MG63 (cell line): ENCODE measurements around the gene BTBD6. TPM values are rescaled to one million over a fixed set of nuclear protein-coding genes. Genes with fewer than 3 reads are reported as not detected.
"Not testable (repeated sequence)": the region's sequence is repeated elsewhere in the genome, so short reads cannot be mapped to it uniquely, and the experiment has no call there.

Source experiments
- DNase-seq: peaks from one replicate; pipeline ENCODE4 v3.0.0-alpha.2; 2020
- H3K27me3 ChIP-seq: fragments of 250-450 bp; sonication (Bioruptor Pico); 2 replicates; pipeline ENCODE4 v1.5.1; 2020; ENCODE audit warnings: mild to moderate bottlenecking, moderate library complexity
- H3K36me3 ChIP-seq: fragments of 250-450 bp; sonication (Bioruptor Pico); 2 replicates; pipeline ENCODE4 v1.5.1; 2020; ENCODE audit warnings: mild to moderate bottlenecking, moderate library complexity
- H3K4me3 ChIP-seq: fragments of 250-450 bp; sonication (Bioruptor Pico); 2 replicates; pipeline ENCODE4 v1.5.1; 2020; ENCODE audit warnings: mild to moderate bottlenecking, moderate library complexity
- H3K9me3 ChIP-seq: fragments of 250-450 bp; sonication (Bioruptor Pico); 2 replicates; pipeline ENCODE4 v1.5.1; 2020; ENCODE audit warnings: mild to moderate bottlenecking, moderate library complexity
- total RNA-seq: library from RNA; depleted of rRNA; stranded (reverse); fragments of >200 nt; shearing (Covaris generic); gene quantifications from 2 replicates; pipeline ENCODE4 v1.2.3, GENCODE V29; 2014; ENCODE audit warnings: low replicate concordance; rRNA removed

Gene BTBD6
- total RNA-seq, 1 experiment from 2014 or later = 25.1 TPM

GRCh38 chr14:105290621-105291346 is 42.5 kb downstream of the BTBD6 start:
- Histone ChIP-seq H3K27me3 (no peaks in the 10 kb centered on the region), H3K36me3 (no peaks in the 10 kb centered on the region), H3K9me3 (no peaks in the 10 kb centered on the region), H3K4me3 (no peak overlapping the region)
- DNase-seq = no peak

GRCh38 chr14:105292826-105293711 is 44.7 kb downstream of the BTBD6 start:
- Histone ChIP-seq H3K9me3 (no peaks in the 10 kb centered on the region), H3K4me3 (no peak overlapping the region), H3K36me3 (no peaks in the 10 kb centered on the region), H3K27me3 (no peaks in the 10 kb centered on the region)
- no peak for DNase-seq

- H3K36me3 ChIP-seq = no peaks in the 10 kb centered on the region
- H3K27me3 ChIP-seq = no peaks in the 10 kb centered on the region
- no peaks in the 10 kb centered on the region for H3K9me3 ChIP-seq
- no peak overlapping the region for H3K4me3 ChIP-seq
- DNase-seq = no peak
Measured at GRCh38 chr14:105294142-105294597, 45.8 kb downstream of the BTBD6 start.

GRCh38 chr14:105297311-105297710 is 49.0 kb downstream of the BTBD6 start:
- not testable (repeated sequence) for H3K36me3 ChIP-seq, H3K9me3 ChIP-seq, DNase-seq, H3K4me3 ChIP-seq, H3K27me3 ChIP-seq

GRCh38 chr14:105299654-105300541 is 51.6 kb downstream of the BTBD6 start:
- Histone ChIP-seq H3K36me3 (no peaks in the 10 kb centered on the region), H3K4me3 (peak overlapping the region; percentile 69), H3K27me3 (no peaks in the 10 kb centered on the region), H3K9me3 (no peaks in the 10 kb centered on the region)
- DNase-seq = peak; percentile 29

Other genes starting within 250 kb of the BTBD6 start
- gene CDCA4, start 227.4 kb upstream of the BTBD6 start, total RNA-seq = 30.3 and 49.7 TPM in 2 replicates
- gene GPR132, start 183.1 kb upstream of the BTBD6 start, total RNA-seq = not detected in 2 replicates
- 3.1 and 12.4 TPM in 2 replicates for gene JAG2, start 79.8 kb upstream of the BTBD6 start, total RNA-seq
- 10.0 and 18.7 TPM in 2 replicates for gene NUDT14, start 67.2 kb upstream of the BTBD6 start, total RNA-seq
- gene BRF1, start 52.5 kb downstream of the BTBD6 start, total RNA-seq = 21.0 and 25.0 TPM in 2 replicates
- gene PACS2, start 66.2 kb downstream of the BTBD6 start, total RNA-seq = 18.6 and 23.1 TPM in 2 replicates
- gene TEX22, start 150.0 kb downstream of the BTBD6 start, total RNA-seq = 0.22 and 0.63 TPM in 2 replicates
- gene MTA1, start 171.3 kb downstream of the BTBD6 start, total RNA-seq = 20.6 and 46.5 TPM in 2 replicates
- 129 and 270 TPM in 2 replicates for gene CRIP2, start 226.3 kb downstream of the BTBD6 start, total RNA-seq
- gene CRIP1, start 238.4 kb downstream of the BTBD6 start, total RNA-seq = 17.3 TPM in 1 of 2 replicates, not detected in the other
- gene TEDC1, start 242.7 kb downstream of the BTBD6 start, total RNA-seq = 29.3 and 58.1 TPM in 2 replicates